HCEC 1CT (cell line): Measurements from ENCODE around the gene HNRNPA0.
A peak's percentile ranks its signal among the peaks of the same experiment; 100 is the strongest.
"Not testable (repeated sequence)": the region's sequence is repeated elsewhere in the genome, so short reads cannot be mapped to it uniquely, and the experiment has no call there.

Source experiments
- DNase-seq: peaks from one replicate; pipeline ENCODE4 v3.0.0-alpha.2; 2017

HNRNPA0 gene

GRCh38 chr5:137754188-137754960 is at the start of gene HNRNPA0:
Gene HNRNPA0 (minus strand): TSS chr5:137754363. CDS start chr5:137754066, 297 bp downstream.
- peak; percentile 97 for DNase-seq

- no peak for DNase-seq
These were observed 48.4 kb upstream of the HNRNPA0 start for GRCh38 chr5:137802282-137803210.

DNA sequence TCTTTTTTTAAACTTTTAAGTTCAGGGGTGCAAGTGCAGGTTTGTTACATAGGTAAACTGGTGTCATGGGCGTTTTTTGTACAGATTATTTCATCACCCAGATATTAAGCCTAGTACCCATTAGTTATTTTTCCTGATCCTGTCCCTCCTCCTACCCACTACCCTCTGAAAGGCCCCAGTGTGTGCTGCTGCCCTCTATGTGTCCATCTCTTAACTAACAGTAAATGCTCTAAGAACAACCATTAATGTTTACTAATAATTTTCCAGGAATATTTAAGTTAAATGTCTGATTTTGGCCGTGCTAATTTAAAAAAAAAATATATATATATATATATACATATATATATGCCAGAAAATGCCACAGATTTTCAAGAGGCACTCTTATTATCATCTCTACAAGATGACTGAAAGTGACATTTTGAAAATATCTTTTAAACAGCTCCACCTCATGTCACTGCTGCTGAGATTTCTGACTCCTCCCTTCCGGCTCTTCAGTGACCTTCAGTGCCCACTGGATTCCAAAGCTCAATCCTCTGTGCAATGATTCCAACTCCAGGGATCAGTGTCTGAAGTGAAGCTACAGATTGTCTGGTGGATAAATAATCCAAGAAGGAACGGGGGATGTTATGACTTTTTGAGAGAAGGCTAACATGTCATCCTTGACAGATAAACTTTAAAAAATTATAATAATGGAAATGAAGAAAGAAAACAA is 46.7 kb upstream of the HNRNPA0 start:
- no peak for DNase-seq

DNA sequence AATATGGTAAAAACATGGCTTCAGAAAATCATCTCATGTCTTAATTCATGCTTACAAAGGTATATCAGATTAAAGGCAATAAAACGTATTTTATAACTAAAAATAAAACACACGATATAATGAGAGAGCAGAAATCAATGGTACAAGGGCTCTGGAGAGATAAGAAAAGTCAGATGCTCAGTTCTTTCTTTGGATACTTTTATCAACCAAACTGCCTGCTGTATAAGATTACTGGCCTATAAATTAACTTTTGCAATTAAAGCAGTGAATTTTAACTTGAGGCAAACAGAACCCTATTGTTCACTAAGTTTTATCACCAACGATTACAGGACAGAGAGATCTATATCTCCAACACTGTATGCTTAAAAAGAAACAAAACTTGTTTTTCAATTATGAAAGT is 42.1 kb upstream of the HNRNPA0 start:
- no peak for DNase-seq

DNA sequence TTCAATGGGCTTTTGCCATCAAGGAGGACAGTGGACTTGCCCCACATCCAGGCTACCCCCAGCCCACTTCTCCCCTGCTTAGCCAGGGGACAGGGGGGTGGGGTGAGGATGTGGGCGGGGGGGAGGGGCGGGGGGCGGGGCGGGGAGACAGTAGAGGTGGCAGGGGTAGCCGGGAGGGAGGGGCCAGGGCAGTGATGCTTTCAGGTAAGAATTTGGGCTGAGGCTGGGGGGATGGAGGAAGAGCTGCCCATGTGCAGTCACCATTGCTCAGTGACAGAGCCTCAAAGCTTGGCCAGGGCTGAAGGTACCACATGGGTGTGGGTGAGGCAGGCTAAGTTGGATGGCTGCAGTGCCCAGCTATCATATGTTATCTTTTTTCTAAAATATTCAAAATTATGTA is 40.7 kb upstream of the HNRNPA0 start:
- no peak for DNase-seq

DNA sequence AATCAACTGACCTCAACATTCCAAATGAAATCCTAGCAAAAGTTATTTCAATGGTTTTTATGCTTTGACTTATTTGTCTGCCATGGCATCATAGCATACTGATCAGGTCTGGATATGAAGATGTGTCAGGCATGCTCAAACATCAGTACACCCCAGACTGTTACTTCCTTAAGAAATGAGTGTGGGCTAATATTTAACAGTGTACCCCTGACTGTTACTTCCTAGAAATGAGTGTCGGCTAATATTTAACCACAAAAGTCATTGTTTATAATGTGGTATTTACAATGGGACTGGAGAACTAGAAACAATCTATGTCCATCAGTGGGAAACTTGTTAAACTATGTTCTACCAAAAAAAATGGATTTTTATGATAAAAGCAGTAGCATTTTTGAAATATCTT is 38.1 kb upstream of the HNRNPA0 start:
- DNase-seq: no peak

GRCh38 chr5:137791799-137792198 is 37.6 kb upstream of the HNRNPA0 start:
- DNase-seq: no peak

GRCh38 chr5:137791387-137791786 is 37.2 kb upstream of the HNRNPA0 start:
- no peak for DNase-seq

- DNase-seq: not testable (repeated sequence)
These were observed 34.4 kb upstream of the HNRNPA0 start for GRCh38 chr5:137788560-137788959.

- DNase-seq: no peak
These were observed 28.9 kb upstream of the HNRNPA0 start for GRCh38 chr5:137782984-137783536.

- DNase-seq: no peak
These were observed 27.9 kb upstream of the HNRNPA0 start for GRCh38 chr5:137782055-137782454.

DNA sequence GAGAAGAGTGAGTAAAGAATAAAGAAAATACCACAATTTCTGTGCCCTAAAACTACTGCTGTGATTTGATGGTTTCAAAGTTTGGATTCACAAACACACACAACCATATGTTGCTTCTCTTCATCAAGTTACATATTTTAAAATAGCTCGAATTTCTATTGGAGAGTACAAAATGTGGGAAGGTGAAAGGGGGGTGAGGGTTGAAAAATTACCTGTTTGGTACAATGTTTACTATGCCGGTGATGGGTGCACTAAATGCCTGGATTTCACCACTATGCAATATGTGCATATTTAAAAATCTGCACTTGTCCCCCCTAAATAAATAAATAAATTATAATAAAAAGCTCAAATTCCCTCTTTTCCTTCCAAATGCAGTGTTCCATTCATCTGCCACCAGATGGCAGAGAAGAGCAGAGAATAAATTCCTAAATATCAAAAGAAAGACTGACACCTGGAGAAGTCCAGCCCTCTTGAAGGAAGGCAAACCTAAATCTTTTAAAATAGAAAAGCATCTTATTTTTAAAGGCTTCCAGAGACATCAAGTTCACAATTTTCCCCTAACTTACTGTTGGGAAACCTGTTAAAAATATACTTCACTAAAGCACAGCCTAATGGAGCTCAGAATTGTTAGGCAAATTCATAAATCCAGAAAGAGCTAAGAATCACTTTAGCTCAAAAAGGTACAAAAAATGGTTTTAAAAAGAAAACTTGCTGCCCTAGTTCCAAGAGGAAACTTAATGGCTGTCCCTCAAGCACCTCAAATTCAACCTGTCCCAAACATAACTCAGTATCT is 24.8 kb upstream of the HNRNPA0 start:
- DNase-seq: peak; percentile 38

GRCh38 chr5:137767937-137768336 is 13.8 kb upstream of the HNRNPA0 start:
- DNase-seq: not testable (repeated sequence)

- DNase-seq: no peak
These were observed 7.4 kb upstream of the HNRNPA0 start for GRCh38 chr5:137761566-137761965.

GRCh38 chr5:137760719-137761516 is 6.8 kb upstream of the HNRNPA0 start:
- DNase-seq: no peak

GRCh38 chr5:137760294-137760693 is 6.1 kb upstream of the HNRNPA0 start:
- DNase-seq: no peak

DNA sequence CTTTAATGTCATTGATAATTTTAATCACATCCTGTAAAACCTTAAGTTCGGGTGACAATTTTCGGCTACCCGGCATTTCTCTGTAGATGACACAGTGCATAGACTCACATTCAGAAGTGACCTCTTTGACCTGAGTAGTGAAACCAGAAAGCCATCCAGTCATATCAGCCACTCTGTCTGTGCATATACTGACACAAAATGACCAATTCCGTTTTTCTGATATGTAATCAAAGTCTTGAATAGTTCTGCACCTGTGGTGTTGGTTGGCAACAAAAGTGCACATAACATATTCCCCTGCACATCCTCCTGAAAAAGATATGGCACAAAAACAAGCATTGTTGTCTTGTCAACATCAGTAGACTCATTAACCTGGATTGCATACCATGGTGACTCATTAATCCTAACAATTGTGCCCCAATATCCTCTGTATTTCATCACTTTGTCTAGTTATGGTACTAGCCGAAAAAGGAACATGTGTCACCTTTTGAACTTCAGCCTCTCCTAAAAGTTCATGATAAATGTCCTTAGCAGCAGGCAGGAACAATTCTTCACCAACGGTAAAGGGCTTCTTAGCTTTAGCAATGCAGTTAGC is 4.6 kb upstream of the HNRNPA0 start:
- DNase-seq: peak; percentile 24

DNA sequence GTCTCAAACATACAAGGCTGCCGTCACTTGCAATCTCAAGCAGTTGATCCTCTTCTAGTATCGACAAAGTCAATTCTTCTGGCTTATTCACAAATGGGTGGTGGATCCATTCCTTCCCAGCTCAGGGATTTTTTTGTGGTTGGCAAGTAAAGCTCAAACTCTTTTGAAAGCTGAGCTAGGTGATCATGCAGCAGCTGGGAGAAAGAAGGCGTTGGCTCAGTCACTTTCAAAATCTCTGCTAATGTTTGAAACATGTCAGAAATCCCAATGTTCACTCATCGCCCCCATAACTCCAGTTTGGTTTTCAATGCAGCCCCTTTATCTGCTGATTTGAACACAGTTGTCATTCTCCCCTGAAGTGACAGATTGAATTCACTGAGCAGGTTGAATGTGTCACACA is 4.0 kb upstream of the HNRNPA0 start:
- DNase-seq: no peak

DNA sequence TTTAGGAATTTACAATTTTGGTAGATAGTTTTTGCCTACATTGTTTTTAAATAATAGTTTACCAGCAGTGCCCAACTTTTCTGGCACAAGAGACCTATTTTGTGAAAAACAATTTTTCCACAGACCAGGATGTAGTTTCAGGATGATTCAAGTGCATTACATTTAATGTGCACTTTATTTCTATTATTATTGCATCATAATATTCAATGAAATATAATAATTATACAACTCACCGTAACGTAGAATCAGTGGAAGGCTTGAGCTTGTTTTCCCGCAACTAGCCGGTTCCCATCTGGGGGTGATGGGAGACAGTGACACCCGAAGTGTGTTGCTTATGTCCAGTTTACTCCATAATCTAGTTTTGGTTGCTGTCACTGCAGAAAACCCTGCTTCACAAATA is 3.5 kb upstream of the HNRNPA0 start:
- no peak for DNase-seq

GRCh38 chr5:137754961-137755762 is 999 bp upstream of the HNRNPA0 start:
- no peak for DNase-seq
